NCI-H82 (cell line): ENCODE results near the gene UBLCP1.

Experiments
- DNase-seq: peaks from one replicate; lab custom pipeline; 2025; lab: John Stamatoyannopoulos, UW

Gene UBLCP1

DNA sequence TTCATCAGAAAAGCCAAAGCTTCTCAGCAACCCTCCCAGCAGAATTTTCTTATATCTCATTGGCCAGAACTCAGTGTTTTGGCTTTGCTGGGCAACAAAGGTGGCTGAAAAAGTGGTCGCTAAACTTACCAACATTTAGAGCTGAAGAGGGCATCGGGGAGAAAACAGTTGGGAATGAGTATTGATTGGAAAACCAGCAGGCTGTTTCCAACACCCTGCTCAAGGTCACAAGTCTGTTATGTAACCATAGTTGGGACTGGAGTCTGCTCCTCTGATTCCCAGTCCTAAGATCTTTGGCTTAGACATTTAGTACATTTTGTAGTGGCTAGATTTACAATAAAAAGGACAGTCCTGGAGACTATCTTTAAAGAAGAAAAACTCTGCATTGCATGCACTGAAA lies 50.1 kb downstream of the UBLCP1 start:
- no peak for DNase-seq

DNA sequence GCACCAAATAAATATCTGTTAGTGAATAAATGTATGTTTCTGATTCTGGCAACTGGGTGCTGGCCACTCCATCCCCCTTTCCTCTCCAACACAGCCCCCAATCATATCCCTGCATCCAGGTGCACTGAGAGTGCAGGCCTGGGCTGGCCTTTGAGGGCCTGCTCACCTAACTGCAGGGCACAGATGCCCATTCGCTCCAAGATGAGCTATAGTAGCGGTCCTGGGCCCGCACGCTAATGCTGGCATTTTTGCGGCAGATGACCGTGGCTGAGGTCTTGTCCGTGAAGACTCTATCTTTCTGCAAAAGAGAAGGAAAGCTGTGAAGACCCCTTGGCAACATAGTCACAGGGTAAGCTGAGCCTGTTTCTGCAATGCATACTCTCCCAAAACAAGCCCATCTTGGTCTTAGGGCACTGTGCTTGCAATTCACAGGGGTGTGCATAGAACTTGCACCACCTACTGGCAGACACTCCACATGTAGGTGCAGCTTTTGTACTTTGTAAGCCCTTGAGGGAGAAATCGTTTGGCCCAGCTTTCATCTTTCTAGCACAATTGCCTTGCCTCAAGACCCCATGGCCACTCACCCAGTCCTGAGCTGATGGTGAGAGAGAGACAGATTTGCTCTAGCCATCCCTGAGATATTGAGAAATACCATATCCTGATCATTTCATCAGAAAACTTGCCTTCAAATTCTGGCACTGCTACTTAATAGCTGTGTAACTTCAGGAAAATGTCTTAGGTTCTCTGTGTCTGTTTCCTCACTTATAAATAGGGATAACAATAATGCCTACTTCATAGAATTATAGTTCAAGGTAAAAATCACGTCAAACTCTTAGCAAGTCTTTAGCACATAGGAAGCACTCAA lies 53.7 kb downstream of the UBLCP1 start:
- peak; percentile 67 for DNase-seq

DNA sequence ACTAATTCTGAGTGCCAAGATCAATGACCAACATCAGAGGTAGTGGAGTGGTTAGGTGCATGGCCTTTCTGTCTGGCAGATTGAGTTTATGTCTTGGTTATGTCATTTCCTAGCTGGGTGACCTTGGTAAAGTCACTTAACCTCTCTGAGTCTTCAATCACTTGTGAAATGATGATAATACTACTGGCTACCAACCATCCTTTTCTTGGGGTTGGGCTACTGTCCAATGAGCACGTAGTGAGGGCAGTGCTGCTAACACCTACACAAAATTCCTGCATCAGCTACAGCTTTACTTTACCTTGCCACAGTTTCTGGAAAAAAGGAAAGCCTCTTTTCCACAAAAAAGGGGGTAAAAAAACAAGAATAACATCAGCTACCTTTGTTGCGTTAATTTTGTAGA lies 54.8 kb downstream of the UBLCP1 start:
- no peak for DNase-seq

DNA sequence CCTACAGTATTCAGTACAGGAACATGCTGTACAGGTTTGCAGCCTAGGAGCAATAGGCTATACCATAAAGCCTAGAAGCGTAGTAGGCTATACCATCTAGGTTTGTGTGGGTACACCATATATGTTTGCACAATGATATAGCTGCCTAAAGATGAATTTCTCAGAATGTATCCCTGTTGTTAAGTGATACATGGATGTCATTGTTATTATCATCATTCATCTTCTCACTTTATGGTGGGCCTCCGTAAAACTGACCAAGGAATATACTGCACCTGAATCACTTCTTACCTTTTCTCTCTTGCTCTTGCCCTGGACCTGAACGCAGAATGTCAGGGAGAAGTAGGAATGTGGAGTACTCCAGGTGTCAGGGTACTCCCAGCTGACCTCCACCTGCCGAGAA lies 55.4 kb downstream of the UBLCP1 start:
- DNase-seq = no peak

DNA sequence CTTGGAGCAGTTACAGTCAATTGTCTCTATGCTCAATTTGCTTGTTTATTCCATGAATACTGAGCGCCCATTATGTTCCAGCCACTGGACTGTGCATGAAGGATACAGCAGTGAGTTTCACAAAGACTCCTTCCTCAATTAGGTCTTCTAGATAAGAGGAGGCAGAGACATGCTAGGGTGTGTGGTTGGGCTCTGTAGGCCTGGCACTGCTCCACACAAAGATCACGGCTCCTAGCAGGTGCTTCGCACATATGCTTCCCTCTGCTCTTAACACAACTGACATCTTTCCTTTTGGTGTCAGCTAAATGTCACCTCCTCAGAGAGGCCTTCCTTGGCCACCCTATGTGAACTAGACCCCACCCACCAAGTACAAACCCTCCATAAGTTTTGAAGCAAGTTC lies 56.3 kb downstream of the UBLCP1 start:
- DNase-seq = no peak

DNA sequence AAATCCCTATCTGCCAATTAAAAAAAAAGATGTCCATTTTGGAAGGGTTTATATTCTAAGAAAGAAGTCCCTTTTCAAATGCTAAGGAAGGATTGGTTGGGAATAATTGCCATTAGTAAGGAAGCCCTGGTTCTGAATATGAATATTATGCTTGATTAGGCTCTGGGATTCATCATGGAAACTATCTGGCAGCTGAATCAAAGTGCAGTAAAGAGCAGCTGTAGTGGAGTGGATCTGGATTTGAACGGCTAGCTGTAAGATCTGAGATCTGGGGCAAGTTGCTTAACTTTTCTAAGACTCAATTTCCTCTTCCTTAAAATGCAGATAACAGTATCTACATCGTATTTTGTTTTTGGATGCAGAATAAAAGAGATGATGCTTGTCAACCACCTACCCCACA lies 56.7 kb downstream of the UBLCP1 start:
- no peak for DNase-seq

DNA sequence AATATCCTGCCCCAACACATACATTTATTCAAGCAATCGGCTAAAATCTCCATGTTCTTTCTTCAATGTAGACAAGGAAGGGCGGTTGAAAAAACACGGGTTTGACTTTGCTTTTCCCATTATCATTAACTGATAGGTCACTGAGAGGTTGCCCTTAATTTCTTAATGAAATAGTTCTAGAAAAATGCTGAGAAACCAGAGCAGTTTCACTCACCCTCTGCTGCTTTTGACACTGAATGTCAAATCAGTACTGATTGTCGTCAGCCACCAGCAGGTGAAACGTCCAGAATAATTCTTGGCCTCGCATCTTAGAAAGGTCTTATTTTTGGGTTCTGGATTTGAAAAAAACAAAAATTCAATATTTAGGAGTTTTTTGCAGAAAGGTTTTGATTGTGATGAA lies 59.1 kb downstream of the UBLCP1 start:
- no peak for DNase-seq

DNA sequence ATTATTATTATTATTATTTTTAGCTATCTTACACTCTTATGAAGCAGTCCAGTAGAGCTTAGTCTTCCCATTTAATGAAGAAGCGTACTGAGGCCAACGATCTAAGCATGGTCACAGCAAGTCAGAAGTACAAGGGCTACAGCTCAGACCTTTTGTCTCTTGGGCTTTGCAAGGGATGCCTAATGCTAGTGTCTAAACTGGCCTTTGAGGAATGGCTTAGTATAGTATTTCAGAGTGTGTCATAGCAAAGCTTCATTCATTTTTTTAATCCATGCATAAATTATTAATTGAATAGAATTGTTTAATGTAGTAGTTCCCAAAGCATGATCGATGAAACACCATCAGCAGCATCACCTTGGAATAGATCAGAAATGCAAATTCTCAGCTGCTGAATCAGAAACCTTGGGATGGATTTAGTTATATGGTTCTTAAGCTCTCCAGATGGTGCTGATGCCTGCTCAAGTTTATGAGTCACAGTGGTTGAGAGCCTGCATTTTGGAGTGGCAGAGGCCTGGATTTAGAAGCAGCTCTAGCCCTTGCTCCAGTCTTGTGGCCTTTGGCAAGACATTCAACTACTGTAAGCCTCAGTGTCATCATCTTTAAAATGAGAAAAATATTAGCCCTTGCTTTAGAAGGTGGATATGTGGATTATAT lies 61.1 kb downstream of the UBLCP1 start:
- peak; percentile 72 for DNase-seq

DNA sequence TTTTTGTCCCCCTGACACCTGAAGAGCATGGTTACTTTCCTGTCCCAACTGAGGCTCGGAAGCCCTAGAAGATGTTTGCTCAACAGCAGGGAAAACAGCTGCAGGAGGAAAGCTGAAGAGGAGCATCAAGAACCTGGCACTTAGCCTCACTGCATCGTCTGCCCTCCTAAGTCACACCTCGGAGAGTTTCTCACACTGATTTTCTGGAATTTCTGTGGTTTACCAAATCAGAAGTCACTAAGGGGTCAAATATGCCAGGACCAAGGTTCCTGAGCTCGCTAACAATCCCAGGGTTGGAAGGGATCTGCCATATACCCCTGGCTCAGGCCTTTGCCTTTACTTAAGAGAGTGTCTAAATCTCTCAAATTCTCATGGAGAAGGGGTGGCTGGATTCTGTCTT lies 61.9 kb downstream of the UBLCP1 start:
- no peak for DNase-seq

DNA sequence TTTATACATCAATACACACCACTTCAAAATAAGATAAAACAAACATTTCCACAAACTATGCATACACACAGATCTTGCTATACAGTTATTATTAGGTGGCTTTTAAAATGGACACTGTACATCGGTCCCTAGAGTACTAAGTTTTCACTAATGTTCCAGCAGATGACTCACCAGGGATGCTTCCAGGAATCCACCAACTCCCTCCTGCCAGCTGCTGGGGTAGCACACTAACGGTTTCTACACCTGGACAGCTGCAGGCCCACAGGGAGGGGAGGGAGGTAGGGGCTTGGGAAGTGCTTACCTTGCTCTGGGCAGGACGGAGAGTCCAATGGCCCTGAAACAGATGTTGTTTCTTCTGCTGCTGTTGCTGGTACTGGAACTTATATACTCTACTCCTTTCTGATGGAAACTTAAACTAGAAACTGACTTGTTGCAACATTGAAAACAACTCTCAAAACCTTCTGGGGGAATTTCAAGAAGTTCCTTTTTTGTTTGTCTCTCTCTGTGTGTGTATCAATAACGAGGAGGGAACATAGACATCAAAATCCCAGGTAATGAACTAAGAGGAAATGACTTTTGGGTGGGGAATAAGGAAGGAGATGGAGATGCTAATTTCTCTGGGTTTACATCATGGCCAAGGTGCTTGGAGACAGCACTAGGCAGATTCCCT lies 67.2 kb downstream of the UBLCP1 start, which contains the start of gene IL12B:
Gene IL12B, minus strand, starts transcription at position 357 of the 670 bp plus-strand sequence. CDS start 3,705 bp downstream, outside the sequence.
- no peak for DNase-seq

DNA sequence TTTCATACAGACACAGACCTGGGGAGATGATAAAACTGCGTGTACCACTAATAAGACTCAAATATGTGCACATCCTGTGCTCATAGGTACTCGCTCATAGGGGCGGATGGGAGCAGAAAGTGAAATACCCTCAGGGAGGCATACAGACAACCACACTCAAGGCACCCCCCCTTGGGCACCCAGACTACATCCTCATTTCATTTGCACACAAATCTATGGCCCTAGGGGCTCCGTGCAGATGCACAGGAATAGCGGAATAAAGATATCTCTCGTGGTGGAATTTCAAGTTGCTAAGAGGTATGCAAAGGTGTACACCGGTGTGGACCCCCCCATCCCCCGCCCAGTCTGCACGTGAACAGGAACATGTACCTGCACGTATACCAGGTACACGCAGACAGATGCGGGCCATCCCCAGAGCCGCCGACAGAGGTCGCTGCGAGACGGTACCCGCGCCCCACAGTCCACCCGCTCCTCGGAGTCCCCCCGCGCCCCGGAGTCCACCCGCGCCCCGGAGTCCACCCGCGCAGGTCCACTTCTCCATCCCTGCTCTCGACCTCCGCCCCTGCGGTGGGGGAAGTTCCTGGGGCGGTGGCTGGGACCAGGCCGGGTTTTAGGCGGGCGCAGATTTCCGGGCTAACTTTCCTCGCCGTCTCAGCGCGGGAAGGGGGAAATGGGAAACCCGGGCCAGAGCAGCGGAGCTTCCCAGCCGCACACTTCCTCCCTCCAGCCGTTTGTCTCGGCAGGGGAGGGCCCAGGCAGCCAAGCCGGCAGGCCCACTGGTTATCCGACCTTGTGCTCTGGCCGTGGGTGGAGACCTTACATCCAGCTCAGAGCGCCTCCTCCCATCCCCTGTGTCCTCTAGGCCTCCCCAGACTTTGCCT lies 68.2 kb downstream of the UBLCP1 start:
- DNase-seq = peak; percentile 51

DNA sequence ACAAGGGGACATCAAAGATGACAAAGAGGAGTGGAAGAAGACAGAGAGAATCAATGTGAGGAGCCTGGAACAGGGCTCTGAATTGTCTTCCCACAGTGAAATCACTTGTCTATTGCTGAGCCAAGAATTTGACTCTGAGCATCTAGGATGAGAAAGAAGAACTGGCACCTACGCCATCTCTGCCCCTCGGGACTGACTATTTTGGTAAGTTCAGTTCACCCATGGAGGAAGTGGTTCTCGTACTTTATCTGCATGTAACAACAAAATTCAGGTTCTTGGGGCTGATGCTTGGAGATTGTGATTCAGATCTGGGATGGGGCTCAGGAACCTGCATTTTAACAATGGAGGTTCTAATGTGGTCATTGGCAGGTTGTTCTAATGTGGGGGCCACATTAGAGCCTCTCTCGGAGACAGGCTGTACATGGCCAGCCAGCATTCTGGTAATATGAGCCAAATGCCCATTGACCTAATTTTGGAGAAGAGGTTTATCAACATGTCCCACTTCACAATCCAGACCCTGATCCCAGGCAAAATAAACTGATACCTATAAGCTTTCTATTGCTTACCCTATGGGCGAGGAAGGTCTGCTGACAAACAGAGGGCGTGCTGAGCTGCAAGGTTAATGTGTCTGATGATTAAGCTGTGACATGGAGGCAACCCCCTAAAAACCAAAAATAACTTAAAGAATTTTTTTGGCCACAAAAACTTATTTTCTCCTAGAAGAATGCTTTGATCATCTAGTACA lies 69.9 kb downstream of the UBLCP1 start:
- no peak for DNase-seq

DNA sequence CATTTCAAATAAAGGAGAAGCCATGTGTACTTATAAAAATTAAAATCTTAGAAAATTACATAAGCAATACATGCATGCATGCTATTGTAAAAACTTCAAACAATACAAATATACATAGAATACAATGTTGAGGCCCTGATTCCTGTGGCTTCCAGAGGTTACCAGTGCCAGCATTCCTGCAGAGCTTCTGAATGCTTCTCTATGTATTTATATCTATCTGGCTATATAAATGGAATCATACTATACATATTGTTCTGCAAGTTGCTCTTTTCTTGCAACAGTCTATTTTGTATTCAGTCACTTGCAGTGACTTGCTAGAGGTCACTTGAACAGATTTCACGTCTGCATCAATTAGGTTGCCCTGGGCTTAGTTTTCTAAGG lies 70.4 kb downstream of the UBLCP1 start:
- no peak for DNase-seq
